Naive thymus-derived CD8-positive, alpha-beta T cell (primary cell): ENCODE results near the gene CRTAC1. TPM values are rescaled to one million over a fixed set of nuclear protein-coding genes. Genes with fewer than 3 reads are reported as not detected.

Source experiments
- ATAC-seq, 2 donors: fragments of 150-1000 bp; cut with Tn5 transposase in 1 of 2; sonication (Bioruptor Pico), chemical (Tn5 transposase) in 1 of 2; 1 replicate in 1 of 2; 2 replicates in 1 of 2; pipeline ENCODE4 v1.10.0; 2021; ENCODE audit warnings: mild to moderate bottlenecking in 2 of 2, moderate library complexity in 2 of 2
- POLR2A ChIA-PET: fragments of 350-600 bp; sonication (Branson Sonifier 250); formaldehyde crosslinking; loops from one replicate; lab custom pipeline; 2021; ENCODE audit warnings: antibody characterized with exemption; lab: Charles Lee
- DNase-seq, 10 donors: peaks; one replicate each; pipeline versions ENCODE4 v3.0.0 to v3.0.0-alpha.2; 2020 to 2022
- H3K27ac Mint-ChIP-seq, 10 donors: one replicate each; pipeline ENCODE4 v1.8.0; 2020 to 2022; ENCODE audit warnings: mild to moderate bottlenecking in 10 of 10, mixed read lengths in 10 of 10, moderate library complexity in 4 of 10, inconsistent platforms in 1 of 10
- H3K27me3 Mint-ChIP-seq, 5 donors: one replicate each; pipeline ENCODE4 v1.8.0; 2021 to 2022; ENCODE audit warnings: mixed read lengths in 5 of 5
- H3K36me3 Mint-ChIP-seq, 3 donors: one replicate each; pipeline ENCODE4 v1.8.0; 2020 to 2022; ENCODE audit warnings: mixed read lengths in 3 of 3, mild to moderate bottlenecking in 2 of 3, inconsistent platforms in 1 of 3
- H3K4me1 Mint-ChIP-seq, 4 donors: one replicate each; pipeline ENCODE4 v1.8.0; 2021 to 2022; ENCODE audit warnings: mixed read lengths in 4 of 4
- H3K4me3 Mint-ChIP-seq, 10 donors: one replicate each; pipeline ENCODE4 v1.8.0; 2020 to 2022; ENCODE audit warnings: mild to moderate bottlenecking in 10 of 10, mixed read lengths in 10 of 10, moderate library complexity in 6 of 10, inconsistent platforms in 1 of 10
- H3K9me3 Mint-ChIP-seq, 9 donors: one replicate each; pipeline ENCODE4 v1.8.0; 2020 to 2022; ENCODE audit warnings: mixed read lengths in 9 of 9, mild to moderate bottlenecking in 3 of 9, inconsistent platforms in 1 of 9, moderate library complexity in 1 of 9
- polyA plus RNA-seq, 3 donors: library from polyadenylated mRNA; unstranded; fragments of 300-500 nt; fragmentation: Illumina TruSeq; gene quantifications; one replicate each; pipeline ENCODE4 v1.2.3, GENCODE V29; 2021
- total RNA-seq, 8 experiments: library from RNA in 2 of 8; stranded (reverse) in 2 of 8; gene quantifications; one replicate each; pipeline ENCODE4 v1.2.3 and lab custom pipeline; 2021 to 2026

CRTAC1 gene
- total and polyA plus RNA-seq, 5 experiments from 2014 or later, result not detected

GRCh38 chr10:97926055-97926454 is 104.4 kb downstream of the CRTAC1 start:
- Mint-ChIP-seq H3K27me3 (peaks cover 21 to 46% (median 38%) of the 10 kb centered on the region in 5 donors), H3K4me1 (peaks cover 0 to 2% (median 0%) of the 10 kb centered on the region in 4 donors), H3K4me3 (no peak overlapping the region), H3K27ac (no peak overlapping the region), H3K9me3 (no peaks in the 10 kb centered on the region), H3K36me3 (no peaks in the 10 kb centered on the region)
- POLR2A ChIA-PET, result no interaction called here
- DNase-seq (no peak), ATAC-seq (no peak)

DNA sequence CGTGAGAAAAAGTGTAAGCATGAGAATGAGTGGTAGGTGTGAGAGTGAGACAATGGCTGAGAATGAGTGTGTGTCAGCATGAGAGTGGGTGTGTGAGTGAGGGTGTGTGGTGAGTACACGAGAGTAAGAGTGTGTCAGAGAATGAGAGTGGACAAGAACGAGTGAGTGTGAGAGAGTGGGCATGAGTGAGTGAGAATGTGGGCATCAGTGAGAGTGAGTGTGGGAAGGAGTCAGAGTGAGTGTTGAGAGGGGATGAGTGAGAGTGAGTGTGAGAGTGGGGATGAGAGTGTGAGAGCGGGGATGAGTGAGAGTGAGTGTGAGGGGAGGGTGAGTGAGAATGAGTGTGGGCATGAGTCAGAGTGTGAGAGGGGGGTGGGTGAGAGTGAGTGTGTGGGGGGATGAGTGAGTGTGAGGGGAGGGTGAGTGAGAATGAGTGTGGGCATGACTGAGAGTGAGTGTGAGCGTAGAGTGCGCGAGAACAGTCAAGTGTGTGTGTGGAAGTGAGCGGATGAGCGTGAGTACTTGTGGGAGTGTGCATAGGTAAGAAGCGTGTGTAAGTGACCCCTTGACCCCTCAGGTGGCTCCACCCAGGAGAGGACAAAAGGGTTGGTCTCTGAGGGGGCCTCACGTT is 105.0 kb downstream of the CRTAC1 start:
- POLR2A ChIA-PET, result no interaction called here
- Mint-ChIP-seq H3K27me3 (peaks cover 21 to 48% (median 38%) of the 10 kb centered on the region in 5 donors), H3K27ac (no peak overlapping the region), H3K9me3 (no peaks in the 10 kb centered on the region), H3K36me3 (no peaks in the 10 kb centered on the region), H3K4me1 (peaks cover 0 to 2% (median 0%) of the 10 kb centered on the region in 4 donors), H3K4me3 (no peak overlapping the region)
- no peak for ATAC-seq
- DNase-seq, result no peak

DNA sequence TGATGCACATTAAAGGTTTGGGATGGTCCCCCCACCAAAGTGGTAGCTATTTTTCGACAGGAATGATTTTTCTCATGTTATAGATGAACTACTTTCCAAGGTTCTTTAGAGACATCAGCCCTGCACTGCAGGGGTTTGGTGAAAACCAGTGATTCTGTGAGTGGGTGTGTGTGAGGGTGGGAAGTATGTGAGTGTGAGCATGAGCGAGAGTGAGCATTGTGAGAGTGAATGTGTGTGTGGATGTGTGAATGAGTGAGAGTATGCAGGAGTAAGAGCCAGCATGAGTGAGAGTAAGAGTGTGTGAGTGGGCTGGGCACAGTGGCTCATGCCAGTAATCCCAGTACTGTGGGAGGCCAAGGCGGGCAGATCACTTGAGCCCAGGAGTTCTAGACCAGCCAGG is 105.7 kb downstream of the CRTAC1 start:
- H3K27me3 Mint-ChIP-seq, result peaks cover 21 to 51% (median 38%) of the 10 kb centered on the region in 5 donors

DNA sequence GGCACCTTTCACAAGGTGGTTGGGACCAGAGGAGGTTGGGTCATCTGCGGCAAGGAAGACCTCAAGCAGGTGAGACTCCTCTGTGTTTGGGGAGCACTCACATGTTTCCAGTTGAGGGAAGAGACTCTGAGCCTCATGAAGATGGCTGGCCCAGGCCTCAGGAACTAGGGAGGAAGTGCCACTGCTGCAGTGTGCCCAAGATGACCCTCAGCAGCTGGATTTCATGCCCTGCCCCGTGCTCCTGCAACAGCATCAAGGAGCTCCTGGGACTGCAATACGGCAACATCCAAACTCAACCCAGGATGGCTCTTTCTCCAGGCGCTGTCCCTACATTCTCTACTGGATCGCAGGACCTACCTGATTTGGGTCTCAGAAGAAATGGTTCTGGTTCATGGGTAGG is 106.9 kb downstream of the CRTAC1 start:
- ATAC-seq, result no peak
- POLR2A ChIA-PET, result no interaction called here

More for the DNA sequence above, 105.7 kb downstream of the CRTAC1 start:
- no peak overlapping the region for H3K27ac Mint-ChIP-seq
- H3K9me3 Mint-ChIP-seq, result no peaks in the 10 kb centered on the region
- peaks cover 0 to 2% (median 0%) of the 10 kb centered on the region in 4 donors for H3K4me1 Mint-ChIP-seq
- no peak overlapping the region for H3K4me3 Mint-ChIP-seq
- POLR2A ChIA-PET, result no interaction called here
- H3K36me3 Mint-ChIP-seq, result no peaks in the 10 kb centered on the region
- ATAC-seq (no peak), DNase-seq (no peak)

DNA sequence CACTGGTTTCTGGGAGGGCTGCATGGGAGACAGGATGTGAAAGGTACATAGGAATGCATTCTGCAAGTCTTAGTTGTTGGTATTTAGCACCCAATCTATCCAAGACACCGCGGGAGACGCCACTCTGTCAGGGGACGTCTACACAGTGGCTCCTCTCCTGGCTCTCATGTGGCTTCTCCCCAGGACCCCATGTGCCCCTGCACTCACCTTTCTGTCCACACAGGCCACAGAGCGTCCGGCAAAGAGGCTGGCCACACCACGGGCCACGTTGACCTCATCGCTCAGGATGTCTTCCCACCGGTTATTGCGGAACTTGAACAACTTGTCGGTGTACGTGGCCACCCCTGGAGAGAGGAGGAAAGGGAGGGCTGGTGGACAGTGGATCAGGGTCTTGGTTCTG is 107.4 kb downstream of the CRTAC1 start:
- no peaks in the 10 kb centered on the region for H3K36me3 Mint-ChIP-seq
- H3K4me3 Mint-ChIP-seq, result no peak overlapping the region
- POLR2A ChIA-PET, result no interaction called here
- H3K27ac Mint-ChIP-seq, result no peak overlapping the region
- H3K9me3 Mint-ChIP-seq, result no peaks in the 10 kb centered on the region
- peaks cover 3 to 6% (median 3%) of the 10 kb centered on the region in 4 donors for H3K4me1 Mint-ChIP-seq
- ATAC-seq, result no peak
- DNase-seq, result no peak
- peaks cover 14 to 42% (median 29%) of the 10 kb centered on the region in 5 donors for H3K27me3 Mint-ChIP-seq

More for the DNA sequence above, 106.9 kb downstream of the CRTAC1 start:
- no peaks in the 10 kb centered on the region for H3K36me3 Mint-ChIP-seq
- no peak overlapping the region for H3K27ac Mint-ChIP-seq
- H3K27me3 Mint-ChIP-seq, result peaks cover 14 to 41% (median 32%) of the 10 kb centered on the region in 5 donors
- H3K4me3 Mint-ChIP-seq, result no peak overlapping the region
- no peak for DNase-seq
- H3K9me3 Mint-ChIP-seq, result no peaks in the 10 kb centered on the region
- H3K4me1 Mint-ChIP-seq, result peaks cover 3 to 6% (median 4%) of the 10 kb centered on the region in 4 donors

DNA sequence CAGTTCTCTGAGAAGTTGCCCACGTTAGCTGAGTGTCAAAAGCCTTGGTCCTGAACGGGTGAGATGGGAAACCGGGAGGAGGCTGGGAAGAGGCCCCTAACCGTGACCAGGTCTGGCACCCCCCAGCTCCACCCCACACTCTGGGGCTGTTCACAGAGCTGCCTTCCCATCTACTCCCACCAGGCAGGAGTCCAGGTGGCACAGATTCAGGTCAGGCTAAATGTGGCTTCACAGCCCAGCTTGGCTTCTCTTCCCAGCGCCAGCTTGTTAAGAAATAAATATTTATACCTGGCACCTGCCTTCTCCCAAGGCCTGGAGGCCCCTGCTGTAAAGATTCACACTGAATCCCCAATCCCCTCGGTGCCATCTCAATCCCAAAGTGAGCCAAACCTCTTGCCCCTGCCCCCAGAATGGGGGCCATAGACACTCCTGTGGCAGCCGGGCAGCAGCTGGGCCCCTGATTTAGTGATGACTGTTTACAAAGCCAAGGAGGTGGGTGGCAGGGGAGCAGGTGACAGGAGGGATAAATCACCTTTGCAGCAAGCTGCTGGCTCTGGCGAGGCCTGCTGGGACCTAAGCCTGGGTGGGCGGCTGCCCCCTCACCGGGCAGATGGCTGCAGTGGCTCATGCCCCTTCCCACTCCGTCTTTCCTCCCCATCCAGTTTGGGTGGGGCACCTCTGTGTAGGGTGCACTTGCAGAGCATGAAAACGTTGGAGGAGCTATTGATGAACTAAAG is 108.2 kb downstream of the CRTAC1 start:
- Mint-ChIP-seq H3K4me3 (no peak overlapping the region), H3K36me3 (no peaks in the 10 kb centered on the region), H3K9me3 (no peaks in the 10 kb centered on the region), H3K27me3 (peaks cover 16 to 45% (median 24%) of the 10 kb centered on the region in 5 donors), H3K27ac (no peak overlapping the region), H3K4me1 (peaks cover 3 to 6% (median 3%) of the 10 kb centered on the region in 4 donors)
- POLR2A ChIA-PET, result interaction anchor here (0.6 kb wide), 1 partner anchor 22 kb away, joined by 3 read pairs; no protein-coding TSS in a partner anchor
- DNase-seq (no peak), ATAC-seq (no peak)

- POLR2A ChIA-PET, result no interaction called here
- no peak overlapping the region for H3K4me3 Mint-ChIP-seq
- no peaks in the 10 kb centered on the region for H3K36me3 Mint-ChIP-seq
- peaks cover 16 to 45% (median 22%) of the 10 kb centered on the region in 5 donors for H3K27me3 Mint-ChIP-seq
- H3K4me1 Mint-ChIP-seq, result peaks cover 3 to 6% (median 3%) of the 10 kb centered on the region in 4 donors
- H3K27ac Mint-ChIP-seq, result no peak overlapping the region
- DNase-seq, result no peak
- no peak for ATAC-seq
- no peaks in the 10 kb centered on the region for H3K9me3 Mint-ChIP-seq
These were observed 108.8 kb downstream of the CRTAC1 start for GRCh38 chr10:97921581-97922021.

DNA sequence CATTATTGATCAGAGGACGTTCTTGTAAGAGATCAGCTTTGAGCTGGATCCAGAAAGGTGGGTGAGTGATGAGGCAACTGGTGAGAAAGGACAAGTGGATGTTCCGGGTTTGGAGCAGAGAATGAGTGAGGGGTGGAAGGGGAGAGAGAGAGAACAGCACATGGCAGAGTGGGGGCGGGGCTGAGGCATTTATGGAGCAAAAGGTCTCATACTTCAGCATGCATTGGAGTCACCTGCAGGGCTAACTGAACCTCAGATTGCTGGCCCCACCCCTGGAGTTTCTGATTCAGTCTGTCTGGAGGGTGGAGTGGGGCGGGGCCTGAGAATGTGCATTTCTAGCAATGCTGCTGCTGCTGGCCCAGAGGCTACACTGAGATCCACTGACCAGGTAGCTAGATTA is 109.6 kb downstream of the CRTAC1 start:
- Mint-ChIP-seq H3K27me3 (peaks cover 16 to 48% (median 25%) of the 10 kb centered on the region in 5 donors), H3K9me3 (no peaks in the 10 kb centered on the region), H3K27ac (no peak overlapping the region), H3K4me3 (no peak overlapping the region), H3K4me1 (peaks cover 3 to 6% (median 3%) of the 10 kb centered on the region in 4 donors), H3K36me3 (no peaks in the 10 kb centered on the region)
- DNase-seq, result no peak
- ATAC-seq, result no peak
- POLR2A ChIA-PET, result no interaction called here

GRCh38 chr10:97919012-97919411 is 111.4 kb downstream of the CRTAC1 start:
- ATAC-seq, result peak in 1 of 2 donors; percentile 70
- no peaks in the 10 kb centered on the region for H3K36me3 Mint-ChIP-seq

GRCh38 chr10:97916586-97916985 is 113.8 kb downstream of the CRTAC1 start:
- Mint-ChIP-seq H3K9me3 (no peaks in the 10 kb centered on the region), H3K36me3 (no peaks in the 10 kb centered on the region), H3K4me3 (no peak overlapping the region), H3K27me3 (peaks cover 7 to 25% (median 17%) of the 10 kb centered on the region in 5 donors), H3K27ac (no peak overlapping the region), H3K4me1 (peaks cover 7 to 17% (median 8%) of the 10 kb centered on the region in 4 donors)
- ATAC-seq (no peak), DNase-seq (no peak)
- POLR2A ChIA-PET, result no interaction called here

More at GRCh38 chr10:97919012-97919411, 111.4 kb downstream of the CRTAC1 start:
- Mint-ChIP-seq H3K9me3 (no peaks in the 10 kb centered on the region), H3K4me1 (peaks cover 7 to 17% (median 8%) of the 10 kb centered on the region in 4 donors), H3K27ac (peak overlapping the region in 3 of 10 donors; percentile 44 to 78 (median 60)), H3K4me3 (no peak overlapping the region), H3K27me3 (peaks cover 7 to 37% (median 16%) of the 10 kb centered on the region in 5 donors)
- POLR2A ChIA-PET, result interaction anchor here (0.7 kb wide), 1 partner anchor 1421 kb away, joined by 4 read pairs; no protein-coding TSS in a partner anchor
- peak in 1 of 10 donors; percentile 11 for DNase-seq

GRCh38 chr10:97915346-97916131 is 114.9 kb downstream of the CRTAC1 start:
- Mint-ChIP-seq H3K9me3 (no peaks in the 10 kb centered on the region), H3K4me1 (peaks cover 7 to 17% (median 8%) of the 10 kb centered on the region in 4 donors), H3K36me3 (no peaks in the 10 kb centered on the region), H3K4me3 (peak overlapping the region in 3 of 10 donors; percentile 34 to 43 (median 40)), H3K27me3 (peaks cover 5 to 21% (median 17%) of the 10 kb centered on the region in 5 donors), H3K27ac (no peak overlapping the region)
- DNase-seq (peak in 1 of 10 donors; percentile 2), ATAC-seq (no peak)
- POLR2A ChIA-PET, result interaction anchor here (1.3 kb wide), 1 partner anchor 179 kb away, joined by 4 read pairs; the partner anchor contains the start of gene ZFYVE27

GRCh38 chr10:97914837-97915211 is 115.6 kb downstream of the CRTAC1 start:
- POLR2A ChIA-PET, result interaction anchor here (1.3 kb wide), 1 partner anchor 178 kb away, joined by 4 read pairs; the partner anchor contains the start of gene ZFYVE27
- no peak overlapping the region for H3K27ac Mint-ChIP-seq
- H3K36me3 Mint-ChIP-seq, result no peaks in the 10 kb centered on the region
- no peaks in the 10 kb centered on the region for H3K9me3 Mint-ChIP-seq
- ATAC-seq (peak; percentile 82 to 87), DNase-seq (peak; percentile 40 to 86 (median 64))
- peak overlapping the region in 3 of 10 donors; percentile 26 to 52 (median 40) for H3K4me3 Mint-ChIP-seq
- peaks cover 5 to 19% (median 17%) of the 10 kb centered on the region in 5 donors for H3K27me3 Mint-ChIP-seq
- H3K4me1 Mint-ChIP-seq, result peaks cover 7 to 17% (median 8%) of the 10 kb centered on the region in 4 donors
